ENCODE results near the gene FUS. TPM values are rescaled to one million over a fixed set of nuclear protein-coding genes. Genes with fewer than 3 reads are reported as not detected.

FUS gene
- total and polyA plus RNA-seq, 2 of the 8 experiments (the other 6 are each of a cell fraction or from before 2014, with no cell fraction given), result 484 to 685 TPM

- no peak overlapping the region; the same call in 1 of the 2 replicates for H2AK5ac ChIP-seq (ENCODE audit: low read depth, low read length)
- peak overlapping the region; percentile 26; the same call in 1 of the 2 replicates for H2BK5ac ChIP-seq (ENCODE audit: low read depth, low read length)
- TF ChIP-seq CREB1 (IDR thresholded peaks at IDR 0.05), result no peak
- TF ChIP-seq NANOG (IDR thresholded peaks at IDR 0.05; ENCODE audit: insufficient read depth, low read depth, low read length, poor library complexity, severe bottlenecking), result no peak
- no peak for TF ChIP-seq SIN3A (conservative IDR thresholded peaks at IDR 0.05 in 1 of 2, IDR thresholded peaks at IDR 0.05 in 1 of 2; ENCODE audit: low read depth in 1 of 2, low read length in 2 of 2)
- TF ChIP-seq BRCA1 (IDR thresholded peaks at IDR 0.05; ENCODE audit: low read depth, low read length), result no peak
- no peak for TF ChIP-seq YY1 (IDR thresholded peaks at IDR 0.05; ENCODE audit: low read depth, low read length)
- TF ChIP-seq SAP30 (IDR thresholded peaks at IDR 0.05; ENCODE audit: insufficient read depth, insufficient replicate concordance, low read length), result no peak
- TF ChIP-seq TAF1 (IDR thresholded peaks at IDR 0.05; ENCODE audit: low read depth, low read length), result no peak
- no peak for TF ChIP-seq SIRT6 (IDR thresholded peaks at IDR 0.05; ENCODE audit: low read length)
- no peak for TF ChIP-seq BCL11A (IDR thresholded peaks at IDR 0.05; ENCODE audit: low read depth in 2 of 2, low read length in 2 of 2)
- TF ChIP-seq CHD1 (IDR thresholded peaks at IDR 0.05; ENCODE audit: low read depth, low read length), result no peak
- no peak for TF ChIP-seq SIX5 (IDR thresholded peaks at IDR 0.05; ENCODE audit: low read depth, low read length)
- no peak overlapping the region for H2BK20ac ChIP-seq (ENCODE audit: low read length)
- no peak overlapping the region for H3K9ac ChIP-seq (replicated peaks in 1 of 4; ENCODE audit: extremely low read depth in 1 of 4, low read depth in 3 of 4, low read length in 3 of 4)
- H3K79me2 ChIP-seq (ENCODE audit: control insufficient read depth in 1 of 2, insufficient read depth in 2 of 2, low read length in 2 of 2), result no peaks in the 10 kb centered on the region
- no peaks in the 10 kb centered on the region for H3K36me3 ChIP-seq (ENCODE audit: control insufficient read depth in 2 of 4, insufficient read depth in 4 of 4, low read length in 3 of 4)
- FAIRE-seq, result no peak
- H3K4me2 ChIP-seq (ENCODE audit: insufficient read depth in 1 of 2, low read depth in 2 of 2, low read length in 2 of 2), result no peak overlapping the region; a peak in 2 of 4 replicates
- DNase-seq (ENCODE audit: low read depth in 1 of 2, low spot score in 2 of 2), result no peak
- H3K14ac ChIP-seq (ENCODE audit: insufficient read length), result no peak overlapping the region
- no peak overlapping the region for H4K91ac ChIP-seq (replicated peaks; ENCODE audit: insufficient read length, low read length)
- H3K4me3 ChIP-seq (ENCODE audit: extremely low read depth in 1 of 4, insufficient read depth in 2 of 4, low read depth in 3 of 4, low read length in 4 of 4), result no peak overlapping the region
- H3K4ac ChIP-seq (replicated peaks; ENCODE audit: insufficient read length, low read depth, low read length), result no peak overlapping the region
- no peak overlapping the region for H2BK120ac ChIP-seq (replicated peaks; ENCODE audit: low read depth, low read length)
- H3K79me1 ChIP-seq (ENCODE audit: low read depth, low read length), result no peaks in the 10 kb centered on the region
- ChIA-PET CTCF (ENCODE audit: partially characterized antibody) (interaction anchor here (0.6 to 1.5 kb wide), 3 partner anchors 10 to 574 kb away, joined by 3 to 5 read pairs (median 3); no protein-coding TSS in a partner anchor), POLR2A (ENCODE audit: partially characterized antibody) (interaction anchor here (1.6 to 34.9 kb wide), 5 partner anchors 8 to 33 kb away, joined by 5 to 713 read pairs (median 17); partner anchors contain the start of genes BCKDK, FUS, KAT8 and PRSS8)
- no peak overlapping the region for H3K27ac ChIP-seq (ENCODE audit: low read depth, low read length)
- H3K27me3 ChIP-seq (replicated peaks in 1 of 4; ENCODE audit: control insufficient read depth in 3 of 4, extremely low read depth in 1 of 4, insufficient read depth in 3 of 4, low read length in 3 of 4), result peaks cover 0 to 11% (median 5%) of the 10 kb centered on the region in 4 experiments; a peak in 4 of 7 replicates
- H3K23me2 ChIP-seq (ENCODE audit: low read depth, low read length), result peaks cover 7% of the 10 kb centered on the region; the same call in 1 of the 2 replicates
- no peak overlapping the region for H4K5ac ChIP-seq (ENCODE audit: insufficient read length, low read depth, low read length)
- no peak overlapping the region for H4K8ac ChIP-seq (ENCODE audit: extremely low read depth, insufficient read depth, low read length)
- 0 out of 2 replicates have a peak overlapping the region, but pooled peaks have one; percentile 53 for H2BK12ac ChIP-seq (ENCODE audit: low read depth, low read length)
- WGBS, 2 experiments (ENCODE audit: extremely low coverage in 1 of 2, insufficient coverage in 1 of 2, insufficient read length in 1 of 2, insufficient replicate concordance in 2 of 2, low coverage in 1 of 2, low lambda C conversion rate in 2 of 2, missing lambda C conversion rate in 1 of 2), result 67% methylated on average over 2 of the region's 5 CpGs; no CpG with 5 or more reads in 1 of the 2 experiments
- no peak overlapping the region for H2AFZ ChIP-seq (ENCODE audit: low read length)
- no peak overlapping the region for H3K56ac ChIP-seq (replicated peaks; ENCODE audit: insufficient read length, low read depth, low read length)
- peak overlapping the region; percentile 81; the same call in 1 of the 2 replicates for H2BK15ac ChIP-seq (ENCODE audit: low read length)
- no peak overlapping the region for H3K23ac ChIP-seq (ENCODE audit: insufficient read length)
- no peak overlapping the region for H3K18ac ChIP-seq (ENCODE audit: extremely low read depth, low read length)
- H3K9me3 ChIP-seq (ENCODE audit: insufficient read depth in 2 of 2, low read depth in 1 of 2, low read length in 1 of 2), result no peaks in the 10 kb centered on the region
- no peaks in the 10 kb centered on the region for H4K20me1 ChIP-seq (replicated peaks in 1 of 2; ENCODE audit: control insufficient read depth in 1 of 2, insufficient read depth in 2 of 2, low read length in 2 of 2)
- H3K4me1 ChIP-seq (replicated peaks in 1 of 4; ENCODE audit: control insufficient read depth in 3 of 4, insufficient read depth in 4 of 4, low read length in 3 of 4), result peaks cover 0 to 18% (median 4%) of the 10 kb centered on the region in 4 experiments; a peak in 5 of 7 replicates
Measured at GRCh38 chr16:31149332-31149731, 30.6 kb upstream of the FUS start.
